Islet precursor cell (in vitro differentiated cells): ENCODE results near the gene TOMM70.

ENCODE experiments used
- DNase-seq: peaks from one replicate; pipeline ENCODE4 v3.0.0-alpha.2; 2018

The TOMM70 gene

GRCh38 chr3:100319951-100320350, 80.9 kb downstream of the TOMM70 start:
- no peak for DNase-seq

DNA sequence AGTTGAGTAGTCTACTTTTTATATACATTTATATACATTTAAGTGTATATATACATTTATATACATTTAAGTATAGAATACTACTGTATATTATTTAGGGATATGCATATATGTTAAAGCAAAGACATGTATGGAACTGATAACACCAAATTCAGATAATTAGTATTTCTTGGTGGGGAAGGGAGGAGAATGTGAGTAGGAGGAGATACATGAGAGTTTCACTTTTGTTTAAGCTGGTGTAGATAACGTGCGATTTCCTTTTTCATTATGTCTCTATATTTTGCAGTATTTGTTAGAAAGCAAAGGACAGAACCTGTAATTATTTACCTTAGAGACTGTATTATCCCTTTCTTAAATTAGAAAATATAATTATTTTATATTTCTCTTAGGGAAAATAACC, 83.0 kb downstream of the TOMM70 start:
- no peak for DNase-seq

GRCh38 chr3:100316641-100317069, 84.2 kb downstream of the TOMM70 start:
- no peak for DNase-seq
